Inferior parietal cortex (tissue), 1 donor: ENCODE results near the gene LONP2.
"Not testable (repeated sequence)": the region's sequence is repeated elsewhere in the genome, so short reads cannot be mapped to it uniquely, and the experiment has no call there.

Source experiments
- DNase-seq: peaks from one replicate; pipeline ENCODE4 v3.0.0-alpha.2; 2016; ENCODE audit errors: extremely low spot score

LONP2 gene

DNA sequence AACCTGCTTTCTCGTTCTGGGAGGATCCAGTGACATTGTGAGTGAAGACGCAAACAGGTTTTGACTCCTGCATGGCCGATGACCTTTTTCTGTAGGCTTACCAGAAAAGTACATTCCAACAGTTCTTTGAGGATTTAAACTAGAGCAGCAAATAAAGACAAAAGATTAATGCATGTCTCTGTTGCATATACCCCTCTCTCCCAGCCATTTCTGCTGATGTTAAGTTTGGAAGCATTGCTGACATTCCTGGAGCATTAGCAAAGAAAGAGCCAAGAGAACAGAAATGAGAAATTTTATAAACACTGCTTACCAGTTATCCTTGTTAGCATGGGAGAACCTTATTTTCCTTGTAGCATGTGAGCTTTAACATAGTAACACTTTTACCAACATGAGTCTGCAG lies 91.9 kb downstream of the LONP2 start:
- DNase-seq: no peak

DNA sequence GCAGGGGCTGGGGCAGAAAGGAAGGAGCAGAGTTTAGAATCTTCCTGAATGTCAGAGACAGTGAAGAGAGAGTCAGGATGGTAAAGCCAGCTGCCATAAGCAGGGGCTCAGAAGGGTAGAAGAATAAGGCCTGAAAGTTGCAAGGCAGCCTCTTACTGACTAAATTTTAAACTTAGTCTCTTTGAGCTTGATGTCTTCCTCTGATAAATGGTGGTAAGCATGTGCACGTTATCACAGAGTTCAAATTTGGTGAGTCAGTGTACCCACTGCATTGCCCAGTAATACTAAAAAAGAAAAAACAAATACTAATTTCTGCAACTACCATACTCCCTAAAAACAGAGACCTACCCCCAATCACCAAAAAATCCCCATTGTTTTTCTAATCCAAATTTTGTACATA lies 96.0 kb downstream of the LONP2 start:
- no peak for DNase-seq

DNA sequence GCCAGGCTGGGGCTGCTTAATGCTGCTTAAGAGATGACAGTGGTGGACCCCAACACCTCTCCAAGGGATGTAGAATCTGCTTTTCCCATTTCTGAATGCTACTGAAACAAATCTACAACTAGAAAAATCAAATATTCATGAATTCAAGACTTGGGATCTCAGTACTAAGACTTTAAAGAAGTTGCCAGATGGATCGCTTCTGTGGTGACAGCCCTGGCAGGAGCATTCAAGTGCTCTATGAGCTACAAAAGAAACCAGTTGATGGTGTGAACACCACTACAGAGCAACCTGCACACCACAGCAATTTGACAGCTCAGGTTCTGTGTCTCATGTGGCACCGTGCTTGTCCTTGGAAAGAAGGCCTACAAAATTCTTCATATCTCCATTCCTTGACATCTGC lies 98.5 kb downstream of the LONP2 start:
- DNase-seq: no peak

DNA sequence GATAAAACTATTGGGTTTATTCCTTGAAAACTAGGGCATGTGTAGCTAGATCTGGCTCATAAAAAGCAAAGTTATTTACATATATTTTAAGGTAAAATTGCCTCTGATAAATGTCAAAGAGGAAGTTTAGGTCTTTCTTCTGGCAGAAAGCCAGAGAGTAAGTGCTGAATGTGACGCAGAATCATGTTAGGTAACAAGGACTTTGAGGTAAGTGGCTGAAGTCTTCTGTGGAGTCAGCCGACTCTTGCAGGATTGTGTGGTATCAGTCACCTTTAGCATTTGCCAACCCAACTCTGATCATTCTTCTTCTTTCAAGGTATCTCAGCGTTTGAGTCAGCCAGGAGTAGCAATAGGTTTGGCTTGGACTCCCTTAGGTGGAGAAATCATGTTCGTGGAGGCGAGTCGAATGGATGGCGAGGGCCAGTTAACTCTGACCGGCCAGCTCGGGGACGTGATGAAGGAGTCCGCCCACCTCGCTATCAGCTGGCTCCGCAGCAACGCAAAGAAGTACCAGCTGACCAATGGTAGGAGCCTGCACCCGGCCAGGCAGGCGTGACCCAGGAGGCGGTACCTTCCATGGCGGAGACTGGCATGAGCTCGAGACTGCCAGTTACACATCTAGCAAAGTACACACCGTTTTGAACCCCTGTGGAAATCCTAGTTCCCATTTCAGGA lies 103.2 kb downstream of the LONP2 start:
- no peak for DNase-seq

DNA sequence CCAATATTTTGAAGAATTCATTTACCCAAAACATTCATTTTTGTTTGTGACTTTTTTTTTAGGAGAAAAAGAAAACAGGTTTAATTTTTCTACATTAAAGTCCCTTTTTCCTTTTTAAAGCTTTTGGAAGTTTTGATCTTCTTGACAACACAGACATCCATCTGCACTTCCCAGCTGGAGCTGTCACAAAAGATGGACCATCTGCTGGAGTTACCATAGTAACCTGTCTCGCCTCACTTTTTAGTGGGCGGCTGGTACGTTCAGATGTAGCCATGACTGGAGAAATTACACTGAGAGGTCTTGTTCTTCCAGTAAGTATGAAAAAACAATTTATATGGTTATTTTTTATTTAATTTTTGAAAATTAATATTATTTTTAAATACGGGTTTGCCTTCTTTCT lies 103.9 kb downstream of the LONP2 start:
- peak; percentile 67 for DNase-seq

DNA sequence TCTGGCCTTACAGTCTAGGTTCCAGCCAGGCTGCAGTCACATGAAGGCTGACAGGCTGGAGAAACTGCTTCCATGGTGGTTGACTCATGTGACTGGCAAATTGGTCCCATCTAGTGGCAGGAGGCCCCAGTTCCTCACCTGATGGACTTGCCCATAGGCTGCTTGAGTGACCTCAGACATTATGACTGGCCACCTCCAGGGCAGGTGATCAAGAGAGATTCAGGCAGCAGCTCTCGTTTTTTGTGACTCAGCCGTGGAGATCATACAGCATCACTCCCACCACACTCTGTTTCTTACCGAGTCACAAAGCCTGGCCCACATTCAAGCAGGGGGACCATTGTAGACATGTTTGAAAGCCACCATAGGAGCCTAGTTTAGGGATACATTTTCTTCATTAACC lies 106.6 kb downstream of the LONP2 start:
- DNase-seq: no peak

DNA sequence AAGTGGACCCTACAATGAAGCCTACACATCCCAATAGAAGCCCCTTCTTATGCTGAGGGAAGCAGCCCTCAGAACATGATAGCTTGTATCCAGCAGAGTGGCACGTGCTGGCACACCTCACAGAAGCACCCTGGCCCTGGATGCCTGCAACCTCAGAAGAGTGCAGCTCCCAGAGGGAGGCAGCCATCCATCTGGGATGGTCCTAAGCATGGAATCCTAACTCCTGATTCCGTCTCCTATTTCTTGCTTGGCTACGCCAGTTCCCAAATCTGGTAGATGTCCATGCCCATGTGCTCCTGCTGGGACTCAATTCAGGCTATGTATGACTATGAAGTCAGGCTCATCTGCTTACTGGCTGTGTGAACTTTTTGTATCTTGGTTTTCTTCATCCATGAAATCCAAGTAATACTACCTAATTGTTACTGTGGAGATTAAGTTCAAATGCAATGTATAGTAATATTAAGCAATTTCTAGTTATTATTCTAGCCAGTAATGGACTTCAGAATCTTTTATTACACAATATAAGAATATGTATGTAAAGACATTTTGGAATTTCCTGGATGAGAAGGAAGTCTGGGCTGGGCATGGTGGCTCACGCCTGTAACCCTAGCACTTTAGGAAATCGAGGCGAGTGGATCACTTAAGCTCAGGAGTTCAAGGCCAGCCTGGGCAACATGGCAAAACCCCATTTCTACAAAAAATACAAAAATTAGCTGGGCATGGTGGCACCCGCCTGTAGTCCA lies 108.7 kb downstream of the LONP2 start:
- DNase-seq: no peak

DNA sequence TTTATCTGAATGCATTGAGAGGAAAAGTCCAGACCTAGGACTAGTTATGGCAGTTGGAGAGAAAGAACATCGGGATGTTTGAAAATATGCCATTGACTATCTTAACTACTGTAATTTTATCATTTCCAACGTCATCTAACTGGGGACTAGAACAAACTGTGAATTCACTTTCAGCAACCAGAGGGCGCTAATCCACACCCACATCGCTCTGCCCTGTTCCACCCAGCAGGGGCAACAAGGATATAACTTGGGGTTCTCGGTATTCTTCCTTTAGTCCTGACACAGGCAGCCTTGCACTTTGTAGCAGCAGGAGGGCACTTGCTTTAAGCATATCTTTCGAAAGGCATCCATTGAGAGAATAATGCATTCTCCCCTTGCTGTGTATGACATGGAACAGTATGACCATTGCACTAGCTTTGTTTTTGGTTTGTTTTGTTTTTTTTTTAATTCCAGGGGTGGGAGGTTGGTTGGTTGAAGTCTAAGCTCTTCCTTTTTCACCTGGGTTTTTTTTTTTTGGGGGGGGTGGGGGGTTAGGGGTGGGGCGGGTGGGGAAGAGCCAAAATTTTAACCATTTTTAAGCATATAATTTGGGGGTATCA lies 109.6 kb downstream of the LONP2 start:
- peak; percentile 72 for DNase-seq

- DNase-seq: not testable (repeated sequence)
These were observed 110.3 kb downstream of the LONP2 start for GRCh38 chr16:48354385-48354784.

- DNase-seq: no peak
These were observed 111.1 kb downstream of the LONP2 start for GRCh38 chr16:48354877-48355855.

DNA sequence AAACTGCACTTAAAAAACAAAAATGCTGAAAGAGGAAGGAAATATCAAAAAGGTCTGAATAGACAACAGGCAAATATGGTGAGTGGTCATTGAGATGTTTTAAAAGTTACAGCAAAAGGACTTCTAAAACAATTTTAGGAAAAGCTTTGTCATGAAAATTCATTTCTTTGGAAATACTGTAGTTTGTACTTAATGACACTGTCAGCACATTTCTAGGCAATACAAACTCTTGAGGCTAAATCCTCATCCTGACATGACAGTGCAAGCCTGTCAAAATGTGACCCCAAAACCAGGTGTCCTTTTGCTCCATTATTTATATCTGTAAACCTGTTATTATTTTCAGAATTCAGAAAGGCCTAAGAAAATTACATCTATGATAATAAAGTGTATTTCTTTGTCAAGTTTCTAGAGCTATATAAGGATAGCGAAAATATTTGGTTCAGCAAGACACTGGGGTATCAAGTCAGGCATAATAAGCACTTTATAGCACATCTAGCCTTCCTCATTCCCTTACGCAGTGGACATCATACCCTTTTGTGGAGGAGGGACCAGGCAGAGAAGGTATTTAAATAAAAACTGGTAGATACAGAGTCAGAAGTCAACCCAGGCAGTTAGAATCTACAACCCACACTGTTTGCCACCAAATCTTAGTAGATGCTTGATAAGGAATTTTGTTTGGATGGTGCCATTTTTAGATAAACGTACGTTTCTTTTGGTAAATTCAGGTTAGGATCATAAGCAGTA lies 112.7 kb downstream of the LONP2 start:
- no peak for DNase-seq

DNA sequence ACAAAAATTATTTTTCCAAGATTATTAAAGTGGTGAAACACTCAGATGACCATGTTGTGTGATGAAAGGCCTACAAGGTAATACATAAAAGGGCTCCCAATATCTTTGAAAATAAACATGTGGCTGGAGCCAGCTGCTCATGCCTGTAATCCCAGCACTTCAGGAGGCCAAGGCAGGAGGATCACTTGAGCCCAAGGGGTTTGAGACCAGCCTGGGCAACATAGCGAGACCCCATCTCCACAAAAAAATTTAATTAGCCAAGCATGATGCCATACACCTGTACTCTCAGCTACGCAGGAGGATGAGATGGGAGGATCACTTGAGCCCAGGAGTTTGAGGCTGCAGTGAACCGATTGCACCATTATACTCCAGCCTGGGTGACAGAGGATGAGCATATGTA lies 114.3 kb downstream of the LONP2 start:
- no peak for DNase-seq

DNA sequence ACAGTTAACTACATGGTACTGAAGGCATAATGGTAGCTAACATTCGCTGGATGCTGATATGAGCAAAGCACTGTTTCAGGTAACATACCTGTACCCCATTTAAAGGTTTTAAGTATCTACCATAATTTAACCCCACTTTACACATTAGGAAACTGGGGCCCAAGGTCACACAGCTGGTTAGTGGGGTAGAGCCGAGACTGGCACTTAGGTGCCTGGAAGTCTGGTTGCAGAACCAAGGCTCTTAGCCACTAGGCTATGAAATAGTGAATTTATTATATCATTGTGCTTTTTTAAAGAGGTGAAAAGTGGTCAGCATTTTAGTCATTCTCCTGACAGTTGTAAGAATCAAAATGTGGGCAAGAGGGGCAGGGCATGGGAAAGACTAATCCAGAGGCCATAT lies 115.9 kb downstream of the LONP2 start:
- DNase-seq: no peak

DNA sequence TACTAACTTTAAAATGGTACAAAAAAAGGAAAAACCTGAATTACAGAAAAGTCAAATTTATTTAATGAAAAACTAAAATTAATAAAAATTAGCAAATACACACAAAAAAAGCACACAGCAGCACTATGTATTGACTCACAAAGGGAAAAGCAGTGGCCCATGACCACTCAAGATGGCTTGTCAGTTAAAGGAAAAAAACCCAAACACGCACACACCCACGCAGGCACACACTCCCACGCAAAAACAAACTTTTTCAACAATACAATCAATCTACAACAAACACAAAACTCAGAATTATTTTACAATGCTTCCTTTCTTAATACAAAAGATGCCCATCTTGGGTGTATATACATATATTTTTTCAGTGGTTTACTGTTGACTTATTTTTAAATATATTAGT lies 116.9 kb downstream of the LONP2 start:
- no peak for DNase-seq

- DNase-seq: no peak
These were observed 117.5 kb downstream of the LONP2 start for GRCh38 chr16:48361540-48362144.

DNA sequence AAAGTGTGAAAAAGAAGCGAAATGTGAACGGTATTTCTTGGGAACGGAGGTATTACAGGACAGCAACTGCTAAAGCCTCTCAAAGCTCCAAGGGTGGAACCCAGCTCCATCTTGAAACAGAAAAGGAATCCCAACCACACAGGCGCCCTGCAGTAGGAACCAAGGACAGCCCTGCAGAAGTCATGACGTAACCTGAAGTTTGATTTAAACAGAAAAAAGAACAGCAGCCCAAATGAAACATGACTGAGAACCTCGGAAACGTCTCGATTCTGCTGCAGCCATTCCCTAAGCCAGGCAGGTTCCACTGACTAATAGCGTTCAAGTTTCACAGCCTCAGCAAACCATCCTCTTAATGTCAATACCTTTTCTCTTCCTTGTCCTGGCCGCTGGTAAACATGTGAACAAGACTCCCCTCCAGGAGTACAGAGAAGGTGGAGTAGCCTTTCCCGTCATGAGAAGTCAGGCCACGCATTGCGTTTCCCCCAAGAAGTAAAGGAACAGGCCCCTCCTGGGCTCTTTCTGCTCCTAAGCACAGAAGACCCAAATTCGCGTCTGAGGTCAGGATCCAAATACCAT lies 121.0 kb downstream of the LONP2 start:
- DNase-seq: no peak

DNA sequence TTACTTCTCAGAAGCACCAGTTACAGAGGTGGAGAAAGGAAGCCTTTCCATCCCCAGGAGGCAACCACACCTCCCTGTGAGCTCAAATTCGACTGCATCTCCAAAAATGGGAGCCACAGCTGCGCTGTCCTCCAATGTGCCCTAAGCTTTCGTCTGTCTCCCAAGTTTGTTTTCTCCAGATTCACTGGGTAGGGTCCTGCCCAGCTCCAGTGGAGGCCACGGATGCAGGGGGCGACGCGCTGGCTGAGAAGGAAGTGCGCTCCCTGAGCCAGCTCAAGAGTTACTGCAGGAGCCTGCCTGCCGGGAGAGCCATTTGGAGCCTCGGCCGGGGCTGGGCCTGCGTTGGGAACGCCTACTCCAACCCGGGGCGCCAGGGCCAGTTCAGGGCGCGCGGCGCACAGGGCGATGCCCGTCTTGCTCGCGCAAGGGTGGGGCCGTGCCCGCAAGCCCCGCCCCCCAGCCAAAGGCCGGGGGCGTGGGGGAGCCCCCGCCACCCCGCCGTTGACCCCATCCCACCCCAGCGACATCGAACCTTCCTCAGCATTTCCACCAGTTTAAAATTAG lies 121.6 kb downstream of the LONP2 start:
- DNase-seq: peak; percentile 75

GRCh38 chr16:48366165-48367093 lies 122.3 kb downstream of the LONP2 start:
- DNase-seq: peak; percentile 48

- no peak for DNase-seq
These were observed 123.4 kb downstream of the LONP2 start for GRCh38 chr16:48367441-48368049.
